ENCODE measurements around the gene LBR. TPM values are rescaled to one million over a fixed set of nuclear protein-coding genes. Genes with fewer than 3 reads are reported as not detected.

The LBR gene
- polyA plus RNA-seq, 1 experiment = 16.7 TPM

GRCh38 chr1:225366018-225366417, 61.8 kb downstream of the LBR start:
- no peak for DNase-seq (ENCODE audit: low read depth)
- H3K27me3 ChIP-seq (ENCODE audit: control insufficient read depth, insufficient read depth, low read length) = no peaks in the 10 kb centered on the region
- ChIA-PET CTCF (no interaction called here), POLR2A (no interaction called here)
- no peak for TF ChIP-seq CTCF (IDR thresholded peaks at IDR 0.05; ENCODE audit: insufficient read depth, low read depth, low read length)
- no peak overlapping the region for H3K4me3 ChIP-seq (ENCODE audit: low read depth, low read length)
- no peaks in the 10 kb centered on the region for H3K36me3 ChIP-seq (ENCODE audit: control insufficient read depth, insufficient read depth, low read length)

GRCh38 chr1:225364439-225364838, 63.4 kb downstream of the LBR start:
- Histone ChIP-seq H3K27me3 (ENCODE audit: control insufficient read depth, insufficient read depth, low read length) (no peaks in the 10 kb centered on the region), H3K36me3 (ENCODE audit: control insufficient read depth, insufficient read depth, low read length) (no peaks in the 10 kb centered on the region), H3K4me3 (ENCODE audit: low read depth, low read length) (no peak overlapping the region)
- DNase-seq (ENCODE audit: low read depth) = no peak
- ChIA-PET CTCF (no interaction called here), POLR2A (no interaction called here)
- TF ChIP-seq CTCF (IDR thresholded peaks at IDR 0.05; ENCODE audit: insufficient read depth, low read depth, low read length) = no peak

- POLR2A ChIA-PET = no interaction called here
- no peaks in the 10 kb centered on the region for H3K27me3 ChIP-seq (ENCODE audit: control insufficient read depth, insufficient read depth, low read length)
- no peak for DNase-seq (ENCODE audit: low read depth)
Measured at GRCh38 chr1:225362805-225363204, 65.0 kb downstream of the LBR start.

GRCh38 chr1:225361176-225361575, 66.7 kb downstream of the LBR start:
- DNase-seq (ENCODE audit: low read depth) = no peak
- CTCF ChIA-PET = interaction anchor here (0.6 kb wide), 1 partner anchor 22 kb away, joined by 3 read pairs; no protein-coding TSS in a partner anchor

More at GRCh38 chr1:225362805-225363204, 65.0 kb downstream of the LBR start:
- CTCF ChIA-PET = no interaction called here
- no peak overlapping the region for H3K4me3 ChIP-seq (ENCODE audit: low read depth, low read length)
- TF ChIP-seq CTCF (IDR thresholded peaks at IDR 0.05; ENCODE audit: insufficient read depth, low read depth, low read length) = no peak
- no peaks in the 10 kb centered on the region for H3K36me3 ChIP-seq (ENCODE audit: control insufficient read depth, insufficient read depth, low read length)

GRCh38 chr1:225360119-225360518, 67.7 kb downstream of the LBR start:
- H3K27me3 ChIP-seq (ENCODE audit: control insufficient read depth, insufficient read depth, low read length) = no peaks in the 10 kb centered on the region
- CTCF ChIA-PET = no interaction called here
- DNase-seq (ENCODE audit: low read depth) = no peak
- TF ChIP-seq CTCF (IDR thresholded peaks at IDR 0.05; ENCODE audit: insufficient read depth, low read depth, low read length) = no peak
- POLR2A ChIA-PET = no interaction called here
- no peaks in the 10 kb centered on the region for H3K36me3 ChIP-seq (ENCODE audit: control insufficient read depth, insufficient read depth, low read length)
- no peak overlapping the region for H3K4me3 ChIP-seq (ENCODE audit: low read depth, low read length)

More at GRCh38 chr1:225361176-225361575, 66.7 kb downstream of the LBR start:
- H3K36me3 ChIP-seq (ENCODE audit: control insufficient read depth, insufficient read depth, low read length) = no peaks in the 10 kb centered on the region
- H3K27me3 ChIP-seq (ENCODE audit: control insufficient read depth, insufficient read depth, low read length) = no peaks in the 10 kb centered on the region
- POLR2A ChIA-PET = no interaction called here
- no peak for TF ChIP-seq CTCF (IDR thresholded peaks at IDR 0.05; ENCODE audit: insufficient read depth, low read depth, low read length)
- no peak overlapping the region for H3K4me3 ChIP-seq (ENCODE audit: low read depth, low read length)
